GM12875 (cell line): Measurements from ENCODE around the gene CEACAM4.

Experiments
- H3K4me3 ChIP-seq: one replicate; pipeline ENCODE4 v1.5.1; 2011; ENCODE audit warnings: low read depth, low read length, control low read depth
- TF ChIP-seq, protein P1 (sequence below): IDR thresholded peaks from 2 replicates; pipeline ENCODE4 v1.5.1; 2011; ENCODE audit warnings: low read depth, mild to moderate bottlenecking, control low read depth, inconsistent platforms, low read length, moderate library complexity, borderline replicate concordance; ENCODE audit not compliant: insufficient read depth

The CEACAM4 gene

DNA sequence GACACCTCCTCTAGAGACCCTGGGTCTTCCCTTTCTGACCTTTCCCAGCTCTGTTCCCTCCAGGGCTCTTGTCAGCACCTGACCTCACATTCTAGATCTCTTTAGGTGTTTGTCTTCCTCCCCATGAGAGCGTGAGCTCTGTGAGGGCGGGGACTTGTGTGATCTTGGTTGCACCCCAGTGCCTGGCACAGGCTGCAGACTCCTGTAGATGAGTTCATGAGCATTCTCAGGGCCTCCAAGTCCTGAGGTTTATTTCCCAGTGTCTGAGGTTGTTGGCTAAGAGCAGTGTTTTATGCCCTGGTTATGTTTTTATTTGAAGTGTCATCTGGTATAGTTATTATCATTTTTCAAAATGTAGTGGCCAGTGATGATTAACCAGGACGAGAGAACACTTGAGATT, 596 bp downstream of the CEACAM4 start:
- TF ChIP-seq, protein P1, sequence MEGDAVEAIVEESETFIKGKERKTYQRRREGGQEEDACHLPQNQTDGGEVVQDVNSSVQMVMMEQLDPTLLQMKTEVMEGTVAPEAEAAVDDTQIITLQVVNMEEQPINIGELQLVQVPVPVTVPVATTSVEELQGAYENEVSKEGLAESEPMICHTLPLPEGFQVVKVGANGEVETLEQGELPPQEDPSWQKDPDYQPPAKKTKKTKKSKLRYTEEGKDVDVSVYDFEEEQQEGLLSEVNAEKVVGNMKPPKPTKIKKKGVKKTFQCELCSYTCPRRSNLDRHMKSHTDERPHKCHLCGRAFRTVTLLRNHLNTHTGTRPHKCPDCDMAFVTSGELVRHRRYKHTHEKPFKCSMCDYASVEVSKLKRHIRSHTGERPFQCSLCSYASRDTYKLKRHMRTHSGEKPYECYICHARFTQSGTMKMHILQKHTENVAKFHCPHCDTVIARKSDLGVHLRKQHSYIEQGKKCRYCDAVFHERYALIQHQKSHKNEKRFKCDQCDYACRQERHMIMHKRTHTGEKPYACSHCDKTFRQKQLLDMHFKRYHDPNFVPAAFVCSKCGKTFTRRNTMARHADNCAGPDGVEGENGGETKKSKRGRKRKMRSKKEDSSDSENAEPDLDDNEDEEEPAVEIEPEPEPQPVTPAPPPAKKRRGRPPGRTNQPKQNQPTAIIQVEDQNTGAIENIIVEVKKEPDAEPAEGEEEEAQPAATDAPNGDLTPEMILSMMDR: no peak
- no peak overlapping the region for H3K4me3 ChIP-seq

DNA sequence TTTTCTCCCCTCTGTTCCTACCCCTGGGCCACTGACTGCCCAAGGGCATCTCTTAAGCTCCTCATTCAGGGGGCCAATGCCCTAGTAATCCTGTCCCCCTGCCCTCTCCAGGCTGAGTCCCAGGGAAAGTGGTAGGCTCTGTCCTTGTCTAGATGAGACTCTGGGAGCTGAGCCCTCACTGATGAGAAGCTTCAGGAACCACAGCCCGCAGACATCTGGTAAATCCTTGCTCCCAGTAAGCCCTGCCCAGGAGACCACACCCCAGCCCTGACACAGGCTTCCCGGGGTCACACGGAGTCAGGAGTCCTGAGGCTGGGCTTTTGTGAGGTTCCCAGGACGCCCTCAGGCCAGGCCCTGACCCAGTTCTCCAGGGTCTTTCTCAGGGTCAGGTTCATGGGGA, 1.9 kb downstream of the CEACAM4 start:
- H3K4me3 ChIP-seq: no peak overlapping the region
- TF ChIP-seq, protein P1: no peak

DNA sequence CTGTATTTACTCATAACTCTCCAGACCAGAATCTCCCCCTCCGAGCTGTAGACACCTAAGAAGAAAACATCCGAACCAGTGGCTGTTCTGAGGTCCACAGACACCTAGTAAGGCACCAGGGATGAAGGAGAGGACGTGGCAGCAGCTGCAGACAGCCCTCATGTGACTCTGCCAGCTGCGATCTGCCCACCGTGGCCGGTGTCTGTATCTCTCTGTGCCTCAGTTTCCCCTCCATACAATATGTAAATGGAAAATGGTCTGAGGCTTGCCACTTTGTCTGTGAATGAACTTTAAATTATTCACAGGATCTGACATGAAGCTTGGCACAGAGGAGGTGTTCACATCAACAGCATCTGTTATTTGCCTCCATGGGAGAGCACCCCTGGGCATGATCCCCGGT, 2.4 kb downstream of the CEACAM4 start:
- no peak overlapping the region for H3K4me3 ChIP-seq

DNA sequence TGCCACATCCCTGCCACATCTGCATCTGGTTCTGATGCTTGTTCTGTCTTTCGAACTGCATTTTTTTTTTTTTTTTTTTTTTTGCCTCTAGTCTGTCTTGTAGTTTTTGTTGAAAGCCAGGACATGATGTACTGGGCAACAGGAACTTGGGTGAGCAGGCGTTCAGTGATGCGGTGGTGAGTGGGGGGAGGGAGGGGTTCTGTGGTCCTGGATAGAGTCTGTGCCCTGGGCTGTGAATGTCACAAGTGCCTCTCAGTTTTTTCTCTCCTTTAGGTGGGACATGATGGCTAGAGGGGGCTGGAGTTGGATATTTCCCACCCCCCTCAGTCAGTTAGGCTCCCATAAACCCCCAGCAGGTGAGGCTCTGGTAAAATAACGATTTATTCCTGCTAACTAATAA, 3.5 kb downstream of the CEACAM4 start:
- H3K4me3 ChIP-seq: no peak overlapping the region
- TF ChIP-seq, protein P1: no peak

More for the DNA sequence above, 2.4 kb downstream of the CEACAM4 start:
- TF ChIP-seq, protein P1: no peak

DNA sequence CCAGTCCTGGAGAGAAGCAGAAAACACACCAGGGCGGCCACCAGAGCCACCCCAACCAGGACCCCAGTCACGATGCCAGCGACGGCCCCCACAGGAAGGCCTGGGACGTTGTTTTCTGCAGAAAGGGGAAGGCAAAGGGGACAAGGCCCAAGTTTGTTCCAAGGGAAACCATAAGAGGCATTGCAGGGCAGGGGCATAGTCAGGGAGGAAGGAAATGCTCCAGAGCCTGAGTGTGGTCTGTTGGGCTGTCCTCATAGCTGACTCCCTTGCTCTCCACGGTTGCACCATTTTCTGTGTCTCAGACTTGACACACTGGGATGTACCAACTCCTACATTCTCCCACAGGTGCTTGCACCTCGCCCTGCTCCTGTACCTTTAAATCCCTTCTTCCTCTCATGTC, 5.2 kb downstream of the CEACAM4 start:
- TF ChIP-seq, protein P1: no peak
- no peak overlapping the region for H3K4me3 ChIP-seq

DNA sequence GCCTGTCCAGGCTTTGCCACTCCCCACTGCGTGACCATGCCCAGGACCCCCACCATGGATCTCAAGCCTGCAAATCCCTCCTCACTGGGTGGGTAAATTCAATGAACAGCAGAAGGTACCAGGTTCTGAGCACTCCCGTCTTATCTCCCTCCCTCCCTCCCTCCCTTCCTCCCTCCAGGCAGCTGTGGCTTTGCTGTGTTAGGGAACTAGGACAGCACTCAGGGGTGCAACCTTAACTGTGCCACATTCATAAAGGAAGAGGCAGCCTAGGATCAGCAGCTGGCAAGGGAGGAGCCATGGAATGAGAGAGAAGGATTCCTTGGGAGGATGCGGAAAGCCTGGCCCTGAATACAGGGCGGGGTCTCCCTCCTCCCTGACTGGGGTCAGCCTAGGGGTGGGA, 5.6 kb downstream of the CEACAM4 start:
- H3K4me3 ChIP-seq: no peak overlapping the region
- TF ChIP-seq, protein P1: no peak

DNA sequence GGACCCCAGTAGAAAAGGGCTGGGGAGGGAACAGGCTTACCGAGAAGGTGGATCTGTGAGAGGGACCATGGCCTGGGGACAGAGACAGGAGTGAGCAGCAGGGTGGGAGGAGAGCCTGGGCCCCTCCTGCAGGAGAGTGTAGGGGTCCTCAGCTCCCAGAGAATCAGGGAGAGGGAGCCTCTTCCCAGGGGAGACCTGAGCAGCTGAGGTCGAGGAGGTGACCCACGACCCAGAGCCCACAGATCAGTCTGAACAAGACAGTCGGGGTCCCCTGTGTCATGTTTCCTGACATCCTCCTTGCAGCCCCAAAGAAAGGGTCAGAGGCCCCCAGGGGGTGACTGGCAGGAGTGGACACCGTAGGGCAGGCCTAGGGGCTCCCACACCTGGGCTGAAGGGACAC, 6.7 kb downstream of the CEACAM4 start:
- H3K4me3 ChIP-seq: no peak overlapping the region
- TF ChIP-seq, protein P1: no peak
